Measurements from ENCODE around the gene ECD.

The ECD gene

GRCh38 chr10:73205890-73206289 is 38.1 kb upstream of the ECD start:
- H3K4me2 ChIP-seq (ENCODE audit: insufficient read depth, low read length, poor library complexity, severe bottlenecking), result no peak overlapping the region
- H3K79me1 ChIP-seq (ENCODE audit: low read depth, low read length), result no peaks in the 10 kb centered on the region
- H3K9me3 ChIP-seq (replicated peaks in 1 of 2; ENCODE audit: control insufficient read depth in 2 of 2, insufficient read depth in 1 of 2, low read depth in 1 of 2, low read length in 2 of 2), result peaks cover 0 to 9% of the 10 kb centered on the region in 2 donors
- H2BK120ac ChIP-seq (ENCODE audit: low read depth, low read length), result no peak overlapping the region
- no peak overlapping the region for H3K4me3 ChIP-seq (ENCODE audit: low read length in 2 of 2)
- H3K27me3 ChIP-seq (ENCODE audit: control insufficient read depth in 3 of 3, insufficient read depth in 3 of 3, low read depth in 1 of 3, low read length in 3 of 3), result no peaks in the 10 kb centered on the region
- no peak overlapping the region for H4K8ac ChIP-seq (ENCODE audit: low read depth, low read length)
- DNase-seq (ENCODE audit: low spot score), result no peak
- H2AFZ ChIP-seq (ENCODE audit: low read length), result no peak overlapping the region
- H3K27ac ChIP-seq (replicated peaks; ENCODE audit: low read length), result no peak overlapping the region
- H3K18ac ChIP-seq (ENCODE audit: low read length), result no peak overlapping the region
- no peak overlapping the region for H4K91ac ChIP-seq (ENCODE audit: low read depth, low read length, poor library complexity)
- no peak overlapping the region for H3K14ac ChIP-seq (ENCODE audit: low read length)
- no CpG with 5 or more reads among the region's 1 CpG for WGBS, 2 donors (ENCODE audit: extremely low coverage in 2 of 2, insufficient read length in 2 of 2, insufficient replicate concordance in 1 of 2)
- H3K4me1 ChIP-seq (ENCODE audit: control insufficient read depth in 2 of 2, insufficient read depth in 1 of 2, low read depth in 1 of 2, low read length in 2 of 2), result no peaks in the 10 kb centered on the region
- no peak overlapping the region for H2AK5ac ChIP-seq (ENCODE audit: low read depth, low read length)
- peaks cover 2 to 46% of the 10 kb centered on the region in 2 donors for H3K36me3 ChIP-seq (replicated peaks in 1 of 2; ENCODE audit: control insufficient read depth in 2 of 2, insufficient read depth in 2 of 2, low read length in 2 of 2)
- no peak overlapping the region for H2BK15ac ChIP-seq (ENCODE audit: low read length)
- H2BK5ac ChIP-seq (ENCODE audit: low read length), result no peak overlapping the region
- no peak overlapping the region for H3K9ac ChIP-seq (ENCODE audit: low read depth, low read length, poor library complexity)
- no peak overlapping the region for H2BK12ac ChIP-seq (ENCODE audit: low read length)
- no peak overlapping the region for H3K23ac ChIP-seq (ENCODE audit: low read depth, low read length, poor library complexity)
- no peak overlapping the region for H3K4ac ChIP-seq (ENCODE audit: low read length)

GRCh38 chr10:73205081-73205480 is 37.3 kb upstream of the ECD start:
- no peak overlapping the region for H3K18ac ChIP-seq (ENCODE audit: low read length)

GRCh38 chr10:73190188-73190587 is 22.4 kb upstream of the ECD start:
- H3K4me3 ChIP-seq (ENCODE audit: low read length in 2 of 2), result no peak overlapping the region
- H3K36me3 ChIP-seq (replicated peaks in 1 of 2; ENCODE audit: control insufficient read depth in 2 of 2, insufficient read depth in 2 of 2, low read length in 2 of 2), result peaks cover 0 to 24% of the 10 kb centered on the region in 2 donors
- H3K9ac ChIP-seq (ENCODE audit: low read depth, low read length, poor library complexity), result no peak overlapping the region
- H2BK15ac ChIP-seq (ENCODE audit: low read length), result no peak overlapping the region
- H3K4me1 ChIP-seq (ENCODE audit: control insufficient read depth in 2 of 2, insufficient read depth in 1 of 2, low read depth in 1 of 2, low read length in 2 of 2), result no peaks in the 10 kb centered on the region
- no peaks in the 10 kb centered on the region for H3K79me1 ChIP-seq (ENCODE audit: low read depth, low read length)
- no CpG with 5 or more reads among the region's 5 CpGs for WGBS, 2 donors (ENCODE audit: extremely low coverage in 2 of 2, insufficient read length in 2 of 2, insufficient replicate concordance in 1 of 2)
- no peak overlapping the region for H4K8ac ChIP-seq (ENCODE audit: low read depth, low read length)
- H3K4me2 ChIP-seq (ENCODE audit: insufficient read depth, low read length, poor library complexity, severe bottlenecking), result no peak overlapping the region
- no peak overlapping the region for H3K4ac ChIP-seq (ENCODE audit: low read length)
- no peak overlapping the region for H3K23ac ChIP-seq (ENCODE audit: low read depth, low read length, poor library complexity)
- no peak overlapping the region for H2AFZ ChIP-seq (ENCODE audit: low read length)
- no peak for DNase-seq (ENCODE audit: low spot score)
- no peaks in the 10 kb centered on the region for H3K9me3 ChIP-seq (replicated peaks in 1 of 2; ENCODE audit: control insufficient read depth in 2 of 2, insufficient read depth in 1 of 2, low read depth in 1 of 2, low read length in 2 of 2)
- H3K27me3 ChIP-seq (ENCODE audit: control insufficient read depth in 3 of 3, insufficient read depth in 3 of 3, low read depth in 1 of 3, low read length in 3 of 3), result no peaks in the 10 kb centered on the region
- no peak overlapping the region for H2BK120ac ChIP-seq (ENCODE audit: low read depth, low read length)
- no peak overlapping the region for H3K18ac ChIP-seq (ENCODE audit: low read length)
- no peak overlapping the region for H4K91ac ChIP-seq (ENCODE audit: low read depth, low read length, poor library complexity)
- H2AK5ac ChIP-seq (ENCODE audit: low read depth, low read length), result no peak overlapping the region
- H2BK12ac ChIP-seq (ENCODE audit: low read length), result no peak overlapping the region
- no peak overlapping the region for H3K14ac ChIP-seq (ENCODE audit: low read length)
- no peak overlapping the region for H3K27ac ChIP-seq (replicated peaks; ENCODE audit: low read length)
- H2BK5ac ChIP-seq (ENCODE audit: low read length), result no peak overlapping the region

More at GRCh38 chr10:73205081-73205480, 37.3 kb upstream of the ECD start:
- Histone ChIP-seq H3K14ac (ENCODE audit: low read length) (no peak overlapping the region), H3K36me3 (replicated peaks in 1 of 2; ENCODE audit: control insufficient read depth in 2 of 2, insufficient read depth in 2 of 2, low read length in 2 of 2) (peaks cover 1 to 41% of the 10 kb centered on the region in 2 donors), H2BK5ac (ENCODE audit: low read length) (no peak overlapping the region), H2AK5ac (ENCODE audit: low read depth, low read length) (no peak overlapping the region), H3K4me1 (ENCODE audit: control insufficient read depth in 2 of 2, insufficient read depth in 1 of 2, low read depth in 1 of 2, low read length in 2 of 2) (no peaks in the 10 kb centered on the region), H3K27me3 (ENCODE audit: control insufficient read depth in 3 of 3, insufficient read depth in 3 of 3, low read depth in 1 of 3, low read length in 3 of 3) (no peaks in the 10 kb centered on the region), H3K4ac (ENCODE audit: low read length) (no peak overlapping the region), H4K91ac (ENCODE audit: low read depth, low read length, poor library complexity) (no peak overlapping the region), H3K9me3 (replicated peaks in 1 of 2; ENCODE audit: control insufficient read depth in 2 of 2, insufficient read depth in 1 of 2, low read depth in 1 of 2, low read length in 2 of 2) (peaks cover 0 to 9% of the 10 kb centered on the region in 2 donors), H3K79me1 (ENCODE audit: low read depth, low read length) (no peaks in the 10 kb centered on the region), H3K4me3 (ENCODE audit: low read length in 2 of 2) (no peak overlapping the region), H3K27ac (replicated peaks; ENCODE audit: low read length) (no peak overlapping the region), H3K23ac (ENCODE audit: low read depth, low read length, poor library complexity) (no peak overlapping the region), H2BK120ac (ENCODE audit: low read depth, low read length) (no peak overlapping the region), H2AFZ (ENCODE audit: low read length) (no peak overlapping the region), H4K8ac (ENCODE audit: low read depth, low read length) (no peak overlapping the region), H3K4me2 (ENCODE audit: insufficient read depth, low read length, poor library complexity, severe bottlenecking) (no peak overlapping the region), H3K9ac (ENCODE audit: low read depth, low read length, poor library complexity) (no peak overlapping the region), H2BK12ac (ENCODE audit: low read length) (no peak overlapping the region), H2BK15ac (ENCODE audit: low read length) (no peak overlapping the region)
- DNase-seq (ENCODE audit: low spot score), result no peak
- WGBS, 2 donors (ENCODE audit: extremely low coverage in 2 of 2, insufficient read length in 2 of 2, insufficient replicate concordance in 1 of 2), result no CpG with 5 or more reads among the region's 3 CpGs

- Histone ChIP-seq H4K91ac (ENCODE audit: low read depth, low read length, poor library complexity) (no peak overlapping the region), H3K4me2 (ENCODE audit: insufficient read depth, low read length, poor library complexity, severe bottlenecking) (no peak overlapping the region), H2BK120ac (ENCODE audit: low read depth, low read length) (no peak overlapping the region), H2AK5ac (ENCODE audit: low read depth, low read length) (no peak overlapping the region), H3K36me3 (replicated peaks in 1 of 2; ENCODE audit: control insufficient read depth in 2 of 2, insufficient read depth in 2 of 2, low read length in 2 of 2) (peaks cover 8 to 31% of the 10 kb centered on the region in 2 donors), H4K8ac (ENCODE audit: low read depth, low read length) (no peak overlapping the region), H3K79me1 (ENCODE audit: low read depth, low read length) (no peaks in the 10 kb centered on the region), H3K27ac (replicated peaks; ENCODE audit: low read length) (no peak overlapping the region), H3K4me3 (ENCODE audit: low read length in 2 of 2) (no peak overlapping the region), H3K4me1 (ENCODE audit: control insufficient read depth in 2 of 2, insufficient read depth in 1 of 2, low read depth in 1 of 2, low read length in 2 of 2) (no peaks in the 10 kb centered on the region), H2AFZ (ENCODE audit: low read length) (no peak overlapping the region), H3K9me3 (replicated peaks in 1 of 2; ENCODE audit: control insufficient read depth in 2 of 2, insufficient read depth in 1 of 2, low read depth in 1 of 2, low read length in 2 of 2) (no peaks in the 10 kb centered on the region), H3K27me3 (ENCODE audit: control insufficient read depth in 3 of 3, insufficient read depth in 3 of 3, low read depth in 1 of 3, low read length in 3 of 3) (no peaks in the 10 kb centered on the region), H3K4ac (ENCODE audit: low read length) (no peak overlapping the region), H3K14ac (ENCODE audit: low read length) (no peak overlapping the region), H2BK12ac (ENCODE audit: low read length) (no peak overlapping the region), H3K18ac (ENCODE audit: low read length) (no peak overlapping the region), H2BK15ac (ENCODE audit: low read length) (no peak overlapping the region), H3K9ac (ENCODE audit: low read depth, low read length, poor library complexity) (no peak overlapping the region), H3K23ac (ENCODE audit: low read depth, low read length, poor library complexity) (no peak overlapping the region), H2BK5ac (ENCODE audit: low read length) (no peak overlapping the region)
- DNase-seq (ENCODE audit: low spot score), result no peak
- WGBS, 2 donors (ENCODE audit: extremely low coverage in 2 of 2, insufficient read length in 2 of 2, insufficient replicate concordance in 1 of 2), result no CpG with 5 or more reads among the region's 1 CpG
Measured at GRCh38 chr10:73186266-73186665, 18.5 kb upstream of the ECD start.

Data from neuronal stem cell (in vitro differentiated cells).